GM23338 (cell line): ENCODE measurements around the gene LSM3.

Source experiments
- EZH2 ChIP-seq: fragments of 200-600 bp; sonication (generic); IDR thresholded peaks from one replicate; pipeline ENCODE4 v1.8.0; 2017; ENCODE audit warnings: antibody characterized with exemption, mild to moderate bottlenecking, low read depth; ENCODE audit not compliant: unreplicated experiment
- EZH2phosphoT487 ChIP-seq: fragments of 200-600 bp; sonication (generic); IDR thresholded peaks from one replicate; pipeline ENCODE4 v1.8.1; 2018; ENCODE audit warnings: antibody characterized with exemption; ENCODE audit not compliant: unreplicated experiment
- ZNF331 ChIP-seq: fragments of 250-450 bp; sonication (Bioruptor Pico); IDR thresholded peaks from 2 replicates; pipeline ENCODE4 v1.5.0; 2020; ENCODE audit warnings: low read depth, mild to moderate bottlenecking, moderate library complexity
- TF ChIP-seq, protein P1 (sequence below), 2 experiments: fragments of 200-600 bp in 1 of 2; sonication (generic) in 1 of 2; conservative IDR thresholded peaks; 2 replicates each; pipeline versions ENCODE4 v1.5.1 to v1.6.1; 2016 to 2017; ENCODE audit warnings: antibody characterized with exemption in 2 of 2, low read depth in 2 of 2, mild to moderate bottlenecking in 2 of 2, moderate library complexity in 1 of 2
- TF ChIP-seq, protein P2 (sequence below): IDR thresholded peaks from one replicate; pipeline ENCODE4 v1.6.1; 2018; ENCODE audit warnings: antibody characterized with exemption; ENCODE audit not compliant: unreplicated experiment
- TF ChIP-seq, protein P3 (sequence below): fragments of 250-450 bp; sonication (Bioruptor Pico); IDR thresholded peaks from 2 replicates; pipeline ENCODE4 v1.5.0; 2020; ENCODE audit warnings: mild to moderate bottlenecking, moderate library complexity

DNA sequence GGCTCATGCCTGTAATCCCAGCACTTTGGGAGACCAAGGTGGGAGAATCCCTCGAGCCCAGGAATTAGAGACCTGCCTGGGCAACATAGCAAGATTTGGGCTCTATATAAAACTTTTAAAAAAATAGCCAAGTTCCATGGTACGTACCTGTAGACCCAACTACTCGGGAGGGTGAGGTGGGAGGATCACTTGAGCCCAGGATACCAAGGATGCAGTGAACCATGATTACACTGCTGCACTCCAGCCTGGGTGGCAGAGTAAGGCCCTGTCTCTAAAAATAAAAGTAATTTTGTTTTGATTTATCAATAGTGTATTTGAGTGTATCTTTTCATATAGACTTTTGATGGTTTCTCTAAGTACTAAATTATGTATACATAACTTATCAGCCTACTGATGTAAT is 63.1 kb downstream of the LSM3 start:
- TF ChIP-seq, protein P1, sequence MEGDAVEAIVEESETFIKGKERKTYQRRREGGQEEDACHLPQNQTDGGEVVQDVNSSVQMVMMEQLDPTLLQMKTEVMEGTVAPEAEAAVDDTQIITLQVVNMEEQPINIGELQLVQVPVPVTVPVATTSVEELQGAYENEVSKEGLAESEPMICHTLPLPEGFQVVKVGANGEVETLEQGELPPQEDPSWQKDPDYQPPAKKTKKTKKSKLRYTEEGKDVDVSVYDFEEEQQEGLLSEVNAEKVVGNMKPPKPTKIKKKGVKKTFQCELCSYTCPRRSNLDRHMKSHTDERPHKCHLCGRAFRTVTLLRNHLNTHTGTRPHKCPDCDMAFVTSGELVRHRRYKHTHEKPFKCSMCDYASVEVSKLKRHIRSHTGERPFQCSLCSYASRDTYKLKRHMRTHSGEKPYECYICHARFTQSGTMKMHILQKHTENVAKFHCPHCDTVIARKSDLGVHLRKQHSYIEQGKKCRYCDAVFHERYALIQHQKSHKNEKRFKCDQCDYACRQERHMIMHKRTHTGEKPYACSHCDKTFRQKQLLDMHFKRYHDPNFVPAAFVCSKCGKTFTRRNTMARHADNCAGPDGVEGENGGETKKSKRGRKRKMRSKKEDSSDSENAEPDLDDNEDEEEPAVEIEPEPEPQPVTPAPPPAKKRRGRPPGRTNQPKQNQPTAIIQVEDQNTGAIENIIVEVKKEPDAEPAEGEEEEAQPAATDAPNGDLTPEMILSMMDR (conservative IDR thresholded peaks at IDR 0.05; ENCODE audit: low read depth in 2 of 2): no peak
- no peak for TF ChIP-seq ZNF331
- TF ChIP-seq EZH2: no peak
- TF ChIP-seq EZH2phosphoT487: no peak
- TF ChIP-seq, protein P2, sequence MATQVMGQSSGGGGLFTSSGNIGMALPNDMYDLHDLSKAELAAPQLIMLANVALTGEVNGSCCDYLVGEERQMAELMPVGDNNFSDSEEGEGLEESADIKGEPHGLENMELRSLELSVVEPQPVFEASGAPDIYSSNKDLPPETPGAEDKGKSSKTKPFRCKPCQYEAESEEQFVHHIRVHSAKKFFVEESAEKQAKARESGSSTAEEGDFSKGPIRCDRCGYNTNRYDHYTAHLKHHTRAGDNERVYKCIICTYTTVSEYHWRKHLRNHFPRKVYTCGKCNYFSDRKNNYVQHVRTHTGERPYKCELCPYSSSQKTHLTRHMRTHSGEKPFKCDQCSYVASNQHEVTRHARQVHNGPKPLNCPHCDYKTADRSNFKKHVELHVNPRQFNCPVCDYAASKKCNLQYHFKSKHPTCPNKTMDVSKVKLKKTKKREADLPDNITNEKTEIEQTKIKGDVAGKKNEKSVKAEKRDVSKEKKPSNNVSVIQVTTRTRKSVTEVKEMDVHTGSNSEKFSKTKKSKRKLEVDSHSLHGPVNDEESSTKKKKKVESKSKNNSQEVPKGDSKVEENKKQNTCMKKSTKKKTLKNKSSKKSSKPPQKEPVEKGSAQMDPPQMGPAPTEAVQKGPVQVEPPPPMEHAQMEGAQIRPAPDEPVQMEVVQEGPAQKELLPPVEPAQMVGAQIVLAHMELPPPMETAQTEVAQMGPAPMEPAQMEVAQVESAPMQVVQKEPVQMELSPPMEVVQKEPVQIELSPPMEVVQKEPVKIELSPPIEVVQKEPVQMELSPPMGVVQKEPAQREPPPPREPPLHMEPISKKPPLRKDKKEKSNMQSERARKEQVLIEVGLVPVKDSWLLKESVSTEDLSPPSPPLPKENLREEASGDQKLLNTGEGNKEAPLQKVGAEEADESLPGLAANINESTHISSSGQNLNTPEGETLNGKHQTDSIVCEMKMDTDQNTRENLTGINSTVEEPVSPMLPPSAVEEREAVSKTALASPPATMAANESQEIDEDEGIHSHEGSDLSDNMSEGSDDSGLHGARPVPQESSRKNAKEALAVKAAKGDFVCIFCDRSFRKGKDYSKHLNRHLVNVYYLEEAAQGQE: no peak
- TF ChIP-seq, protein P3, sequence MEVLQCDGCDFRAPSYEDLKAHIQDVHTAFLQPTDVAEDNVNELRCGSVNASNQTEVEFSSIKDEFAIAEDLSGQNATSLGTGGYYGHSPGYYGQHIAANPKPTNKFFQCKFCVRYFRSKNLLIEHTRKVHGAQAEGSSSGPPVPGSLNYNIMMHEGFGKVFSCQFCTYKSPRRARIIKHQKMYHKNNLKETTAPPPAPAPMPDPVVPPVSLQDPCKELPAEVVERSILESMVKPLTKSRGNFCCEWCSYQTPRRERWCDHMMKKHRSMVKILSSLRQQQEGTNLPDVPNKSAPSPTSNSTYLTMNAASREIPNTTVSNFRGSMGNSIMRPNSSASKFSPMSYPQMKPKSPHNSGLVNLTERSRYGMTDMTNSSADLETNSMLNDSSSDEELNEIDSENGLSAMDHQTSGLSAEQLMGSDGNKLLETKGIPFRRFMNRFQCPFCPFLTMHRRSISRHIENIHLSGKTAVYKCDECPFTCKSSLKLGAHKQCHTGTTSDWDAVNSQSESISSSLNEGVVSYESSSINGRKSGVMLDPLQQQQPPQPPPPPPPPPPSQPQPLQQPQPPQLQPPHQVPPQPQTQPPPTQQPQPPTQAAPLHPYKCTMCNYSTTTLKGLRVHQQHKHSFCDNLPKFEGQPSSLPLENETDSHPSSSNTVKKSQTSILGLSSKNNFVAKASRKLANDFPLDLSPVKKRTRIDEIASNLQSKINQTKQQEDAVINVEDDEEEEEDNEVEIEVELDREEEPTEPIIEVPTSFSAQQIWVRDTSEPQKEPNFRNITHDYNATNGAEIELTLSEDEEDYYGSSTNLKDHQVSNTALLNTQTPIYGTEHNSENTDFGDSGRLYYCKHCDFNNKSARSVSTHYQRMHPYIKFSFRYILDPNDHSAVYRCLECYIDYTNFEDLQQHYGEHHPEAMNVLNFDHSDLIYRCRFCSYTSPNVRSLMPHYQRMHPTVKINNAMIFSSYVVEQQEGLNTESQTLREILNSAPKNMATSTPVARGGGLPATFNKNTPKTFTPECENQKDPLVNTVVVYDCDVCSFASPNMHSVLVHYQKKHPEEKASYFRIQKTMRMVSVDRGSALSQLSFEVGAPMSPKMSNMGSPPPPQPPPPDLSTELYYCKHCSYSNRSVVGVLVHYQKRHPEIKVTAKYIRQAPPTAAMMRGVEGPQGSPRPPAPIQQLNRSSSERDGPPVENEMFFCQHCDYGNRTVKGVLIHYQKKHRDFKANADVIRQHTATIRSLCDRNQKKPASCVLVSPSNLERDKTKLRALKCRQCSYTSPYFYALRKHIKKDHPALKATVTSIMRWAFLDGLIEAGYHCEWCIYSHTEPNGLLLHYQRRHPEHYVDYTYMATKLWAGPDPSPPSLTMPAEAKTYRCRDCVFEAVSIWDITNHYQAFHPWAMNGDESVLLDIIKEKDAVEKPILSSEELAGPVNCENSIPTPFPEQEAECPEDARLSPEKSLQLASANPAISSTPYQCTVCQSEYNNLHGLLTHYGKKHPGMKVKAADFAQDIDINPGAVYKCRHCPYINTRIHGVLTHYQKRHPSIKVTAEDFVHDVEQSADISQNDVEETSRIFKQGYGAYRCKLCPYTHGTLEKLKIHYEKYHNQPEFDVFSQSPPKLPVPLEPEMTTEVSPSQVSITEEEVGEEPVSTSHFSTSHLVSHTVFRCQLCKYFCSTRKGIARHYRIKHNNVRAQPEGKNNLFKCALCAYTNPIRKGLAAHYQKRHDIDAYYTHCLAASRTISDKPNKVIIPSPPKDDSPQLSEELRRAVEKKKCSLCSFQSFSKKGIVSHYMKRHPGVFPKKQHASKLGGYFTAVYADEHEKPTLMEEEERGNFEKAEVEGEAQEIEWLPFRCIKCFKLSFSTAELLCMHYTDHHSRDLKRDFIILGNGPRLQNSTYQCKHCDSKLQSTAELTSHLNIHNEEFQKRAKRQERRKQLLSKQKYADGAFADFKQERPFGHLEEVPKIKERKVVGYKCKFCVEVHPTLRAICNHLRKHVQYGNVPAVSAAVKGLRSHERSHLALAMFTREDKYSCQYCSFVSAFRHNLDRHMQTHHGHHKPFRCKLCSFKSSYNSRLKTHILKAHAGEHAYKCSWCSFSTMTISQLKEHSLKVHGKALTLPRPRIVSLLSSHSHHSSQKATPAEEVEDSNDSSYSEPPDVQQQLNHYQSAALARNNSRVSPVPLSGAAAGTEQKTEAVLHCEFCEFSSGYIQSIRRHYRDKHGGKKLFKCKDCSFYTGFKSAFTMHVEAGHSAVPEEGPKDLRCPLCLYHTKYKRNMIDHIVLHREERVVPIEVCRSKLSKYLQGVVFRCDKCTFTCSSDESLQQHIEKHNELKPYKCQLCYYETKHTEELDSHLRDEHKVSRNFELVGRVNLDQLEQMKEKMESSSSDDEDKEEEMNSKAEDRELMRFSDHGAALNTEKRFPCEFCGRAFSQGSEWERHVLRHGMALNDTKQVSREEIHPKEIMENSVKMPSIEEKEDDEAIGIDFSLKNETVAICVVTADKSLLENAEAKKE (CRISPR knock-in tag): no peak
